Ureter (tissue), 1 donor: Measurements from ENCODE around the gene TMEM208. TPM values are rescaled to one million over a fixed set of nuclear protein-coding genes. Genes with fewer than 3 reads are reported as not detected.

Source experiments
- DNase-seq: peaks from one replicate; pipeline ENCODE4 v3.0.0-alpha.2; 2020; ENCODE audit warnings: low spot score
- total RNA-seq: library from RNA; stranded (reverse); gene quantifications from one replicate; pipeline ENCODE4 v1.2.4, GENCODE V29; 2023
- donor health status: DM: yes; HTN: yes; CAD: no.

Gene TMEM208
- total RNA-seq, 1 donor from 2014 or later: 30.9 TPM

DNA sequence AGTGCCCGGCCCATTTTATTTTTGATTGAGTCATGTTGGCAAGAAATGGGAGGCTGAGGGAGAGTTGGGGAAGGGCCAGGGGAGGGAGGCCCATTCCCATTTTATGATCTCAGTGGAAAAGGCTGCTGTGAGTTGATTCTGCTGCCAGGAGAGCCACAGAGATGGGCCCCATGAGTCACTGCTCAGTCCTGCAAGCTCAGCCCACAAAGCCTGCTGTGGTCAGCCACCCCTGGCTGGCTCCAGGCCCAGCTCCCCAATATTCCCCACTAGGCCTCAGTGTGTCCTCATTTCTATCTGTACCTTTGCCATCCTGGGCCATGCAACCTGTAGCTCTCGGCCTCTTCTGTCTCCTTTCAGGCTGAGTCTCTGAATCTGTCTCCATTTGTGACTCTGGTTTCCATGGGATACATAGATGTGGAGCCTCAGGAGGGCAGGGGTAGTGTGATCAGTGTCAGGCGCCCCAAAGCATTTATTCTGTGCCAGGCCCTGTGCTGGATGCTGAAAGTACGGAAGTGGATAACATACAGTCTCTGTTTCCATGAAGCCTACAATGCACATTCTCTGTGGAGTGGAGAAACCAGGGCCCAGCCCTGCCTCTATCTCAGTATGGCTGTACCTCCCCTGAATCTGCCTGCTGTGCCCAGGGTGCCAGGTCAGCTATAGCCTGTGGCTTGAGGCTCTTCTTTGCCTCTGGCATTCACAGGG lies 50.5 kb downstream of the TMEM208 start:
- no peak for DNase-seq

DNA sequence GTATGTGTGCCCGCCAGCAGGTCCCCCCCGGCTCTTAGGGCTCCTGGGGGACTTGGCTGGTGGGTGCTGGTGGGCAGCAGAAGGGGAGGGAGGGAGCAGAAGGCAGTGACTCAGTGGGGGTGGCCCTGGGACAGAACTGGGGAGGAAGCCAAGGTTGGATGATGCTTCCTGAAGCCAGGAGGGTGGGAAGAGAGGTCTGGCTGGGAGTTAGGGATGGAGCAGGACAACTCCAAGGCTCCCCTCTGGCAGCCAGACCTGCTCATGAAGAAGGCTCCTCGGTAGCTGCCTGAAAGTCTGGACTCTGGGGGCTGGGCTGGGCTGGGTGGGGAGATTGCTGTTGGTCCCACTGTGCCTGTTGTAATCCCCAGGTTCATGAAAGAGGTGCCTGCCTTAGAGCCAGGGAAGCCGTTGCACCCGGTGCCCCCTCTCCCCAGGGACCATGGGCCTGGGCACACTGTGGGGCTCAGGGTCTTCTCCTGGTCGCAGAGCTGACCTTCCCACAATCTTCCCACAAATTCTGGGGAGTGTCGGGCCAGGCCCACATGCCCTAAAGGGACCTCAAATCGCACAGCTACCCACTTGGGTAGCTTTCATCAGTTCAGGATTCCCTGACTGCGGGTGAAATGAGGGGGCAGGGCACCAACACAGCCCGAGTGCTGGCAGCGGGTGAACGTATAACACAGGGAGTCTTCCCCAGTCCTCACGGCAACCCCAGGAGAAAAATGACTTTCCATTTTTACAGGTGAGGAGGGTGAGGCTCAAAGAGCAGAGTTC lies 51.3 kb downstream of the TMEM208 start:
- DNase-seq: no peak

Other genes starting within 250 kb of the TMEM208 start
- gene CES4A, start 238.5 kb upstream of the TMEM208 start, total RNA-seq: 17.7 TPM
- gene CBFB, start 198.0 kb upstream of the TMEM208 start, total RNA-seq: 53.5 TPM
- 19.4 TPM for gene PHAF1, start 117.2 kb upstream of the TMEM208 start, total RNA-seq
- gene B3GNT9, start 76.1 kb upstream of the TMEM208 start, total RNA-seq: 14.5 TPM
- gene TRADD, start 67.2 kb upstream of the TMEM208 start, total RNA-seq: 20.5 TPM
- gene FBXL8, start 67.2 kb upstream of the TMEM208 start, total RNA-seq: 12.5 TPM
- gene HSF4, start 62.4 kb upstream of the TMEM208 start, total RNA-seq: 52.0 TPM
- gene NOL3, start 56.6 kb upstream of the TMEM208 start, total RNA-seq: 26.8 TPM
- 50.7 TPM for gene MATCAP1, start 43.2 kb upstream of the TMEM208 start, total RNA-seq
- 5.2 TPM for gene EXOC3L1, start 37.0 kb upstream of the TMEM208 start, total RNA-seq
- gene E2F4, start 35.0 kb upstream of the TMEM208 start, total RNA-seq: 83.0 TPM
- gene ELMO3, start 28.0 kb upstream of the TMEM208 start, total RNA-seq: 23.5 TPM
- 19.1 TPM for gene FHOD1, start 20.4 kb downstream of the TMEM208 start, total RNA-seq
- gene SLC9A5, start 21.8 kb downstream of the TMEM208 start, total RNA-seq: 0.86 TPM
- 10.3 TPM for gene PLEKHG4, start 52.4 kb downstream of the TMEM208 start, total RNA-seq
- not detected for gene KCTD19, start 99.6 kb downstream of the TMEM208 start, total RNA-seq
- not detected for gene LRRC36, start 99.7 kb downstream of the TMEM208 start, total RNA-seq
- gene TPPP3, start 166.4 kb downstream of the TMEM208 start, total RNA-seq: 12.5 TPM
- 14.3 TPM for gene ZDHHC1, start 189.3 kb downstream of the TMEM208 start, total RNA-seq
- gene HSD11B2, start 204.0 kb downstream of the TMEM208 start, total RNA-seq: 5.6 TPM